Adrenal gland (tissue), 12 donors: ENCODE results near the gene SLIT3. TPM values are rescaled to one million over a fixed set of nuclear protein-coding genes. Genes with fewer than 3 reads are reported as not detected.

Experiments
- DNase-seq, 7 donors: peaks; one replicate each; pipeline ENCODE4 v3.0.0-alpha.2; 2019 to 2020
- H3K27ac ChIP-seq, 5 donors: fragments of 200-600 bp; sonication (generic) in 4 of 5; 1 replicate in 3 of 5; 2 replicates in 2 of 5; pipeline versions ENCODE4 v1.5.1 to v1.8.0; 2016 to 2020; ENCODE audit warnings: mild to moderate bottlenecking in 1 of 5
- H3K27me3 ChIP-seq: fragments of 200-600 bp; 2 replicates; pipeline ENCODE4 v1.8.0; 2021
- H3K36me3 ChIP-seq, 2 donors: fragments of 200-600 bp; replicated peaks in 1 of 2; 1 replicate in 1 of 2; 2 replicates in 1 of 2; pipeline versions ENCODE4 v1.5.1 to v1.8.0; 2018 to 2022
- H3K4me1 ChIP-seq, 2 donors: fragments of 200-600 bp; replicated peaks in 1 of 2; 1 replicate in 1 of 2; 2 replicates in 1 of 2; pipeline versions ENCODE4 v1.5.1 to v1.8.0; 2018 to 2021
- H3K4me3 ChIP-seq, 4 donors: fragments of 200-600 bp; sonication (generic) in 3 of 4; one replicate each; pipeline ENCODE4 v1.5.1; 2016 to 2018
- H3K9me3 ChIP-seq, 3 donors: fragments of 200-600 bp; sonication (generic) in 1 of 3; replicated peaks in 1 of 3; 1 replicate in 2 of 3; 2 replicates in 1 of 3; pipeline versions ENCODE4 v1.5.1 to v1.8.0; 2016 to 2021
- CTCF ChIP-seq, 6 experiments: fragments of 450-650 bp in 4 of 6; fragments of 200-600 bp in 2 of 6; sonication (generic) in 1 of 6; IDR thresholded peaks; 1 replicate in 5 of 6; 2 replicates in 1 of 6; pipeline versions ENCODE4 v1.5.1 to v1.8.0; 2016 to 2021; ENCODE audit warnings: antibody characterized with exemption in 6 of 6, mild to moderate bottlenecking in 2 of 6, moderate library complexity in 1 of 6
- POLR2A ChIP-seq, 2 donors: fragments of 450-650 bp; IDR thresholded peaks; one replicate each; pipeline ENCODE4 v1.6.1; 2017; ENCODE audit warnings: antibody characterized with exemption in 2 of 2, mild to moderate bottlenecking in 2 of 2, moderate library complexity in 1 of 2
- WGBS, 4 donors: extraction: QIAGEN DNeasy Blood & Tissue Kit in 2 of 4; methylation state at CpG; one replicate each; pipeline versions ENCODE4 v1.1.5 to v1.1.7; 2013 to 2017; 5-methylcytosine and 5-hydroxymethylcytosine counted together
- intact Hi-C, 2 donors: fragments of 100-400 bp; cut with DNase I; formaldehyde crosslinking; loops; one replicate each; pipeline versions ENCODE4 v1.14.1 to v1.15.0; 2022 to 2023
- polyA plus RNA-seq, 3 donors: library from polyadenylated mRNA; stranded (reverse); fragments of 200-250 nt in 2 of 3; fragments of 350-450 nt in 1 of 3; fragmentation: Illumina TruSeq in 1 of 3; extraction: RNeasy Lipid Tissue Mini Kit (QIAGEN cat#74804) in 1 of 3; gene quantifications; one replicate each; pipeline ENCODE4 v1.2.3, GENCODE V29; 2013 to 2014
- total RNA-seq, 9 donors: library from RNA; depleted of rRNA in 4 of 9; stranded (reverse); fragments of >200 nt in 4 of 9; fragments of 120-200 nt in 1 of 9; fragmentation: NEBNext Ultra II Directional in 1 of 9; extraction: Animal tissue kit (Norgen Biotek cat#: 25700) in 1 of 9; gene quantifications; one replicate each; pipeline versions ENCODE4 v1.1.0 to v1.2.4, GENCODE V29; 2013 to 2023
- donor health status: healthy with polysubstance abuse.
- donor health status: Bipolar disorder and iron deficiency.
- donor health status: DM: yes; HTN: yes; CAD: no.
- donor health status: DM: no; HTN: no; CAD: no.
- donor health status: DM: no; HTN: no; CAD: no.
- donor health status: DM: yes; HTN: yes; CAD: no.

SLIT3 gene
- total and polyA plus RNA-seq, 12 donors = 10.0 to 94.1 (median 32.8) TPM

DNA sequence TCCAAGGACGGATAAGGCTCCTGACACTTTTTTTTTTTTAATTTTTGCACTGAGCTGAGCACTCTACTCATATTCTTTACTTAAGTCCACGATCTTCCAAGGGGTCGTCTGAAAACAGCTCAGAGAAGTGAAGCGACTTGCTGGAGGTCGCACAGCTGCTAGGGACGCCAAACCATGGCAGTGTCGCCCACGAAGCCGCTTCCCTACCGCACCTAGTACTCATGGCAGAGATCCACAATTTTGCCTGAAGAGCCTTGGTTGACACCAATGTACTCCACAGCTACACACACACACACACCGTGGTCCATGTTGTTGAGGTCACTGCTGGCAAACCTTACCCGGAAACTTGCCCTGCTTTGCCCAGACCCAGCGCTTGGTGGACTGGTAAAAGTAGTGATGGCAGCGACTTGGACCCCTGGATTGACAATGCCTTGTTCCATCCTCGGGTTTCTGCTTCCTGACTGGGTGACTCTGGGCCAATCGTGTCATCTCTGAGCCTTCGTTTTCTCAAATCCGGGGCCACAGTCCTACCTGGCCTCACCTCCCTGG lies 521 bp upstream of the SLIT3 start:
- Histone ChIP-seq H3K9me3 (no peaks in the 10 kb centered on the region), H3K4me1 (peaks cover 0 to 5% of the 10 kb centered on the region in 2 donors), H3K27me3 (peaks cover 4% of the 10 kb centered on the region), H3K27ac (peak overlapping the region in 2 of 5 donors; percentile 59 to 60), H3K4me3 (peak overlapping the region in 1 of 4 donors; percentile 59), H3K36me3 (no peaks in the 10 kb centered on the region)
- 12 to 26% (median 22%) methylated on average over 16 to 18 of the region's 18 CpGs for WGBS, 4 donors
- peak in 2 of 7 donors; percentile 15 to 19 for DNase-seq
- intact Hi-C loops = loop anchor here (5.0 to 10.0 kb wide), 3 partner anchors 309 to 624 kb away; no protein-coding TSS in a partner anchor
- TF ChIP-seq POLR2A (IDR thresholded peaks at IDR 0.05) = no peak
- no peak for TF ChIP-seq CTCF (IDR thresholded peaks at IDR 0.05)

- intact Hi-C loops = loop anchor here (5.0 to 10.0 kb wide), 3 partner anchors 308 to 623 kb away; no protein-coding TSS in a partner anchor
- Histone ChIP-seq H3K27ac (peak overlapping the region in 2 of 5 donors; percentile 62 to 89), H3K4me1 (peaks cover 0 to 5% of the 10 kb centered on the region in 2 donors), H3K27me3 (peaks cover 4% of the 10 kb centered on the region), H3K4me3 (peak overlapping the region in 1 of 4 donors; percentile 59), H3K36me3 (no peaks in the 10 kb centered on the region), H3K9me3 (no peaks in the 10 kb centered on the region)
- WGBS, 4 donors = 13 to 21% (median 16%) methylated on average over 28 to 35 of the region's 35 CpGs
- DNase-seq = no peak
- TF ChIP-seq POLR2A (IDR thresholded peaks at IDR 0.05) = no peak
- TF ChIP-seq CTCF (IDR thresholded peaks at IDR 0.05) = no peak
Measured at GRCh38 chr5:169299663-169300467, 1.1 kb downstream of the SLIT3 start.

GRCh38 chr5:169299191-169299662 lies 1.7 kb downstream of the SLIT3 start:
- Histone ChIP-seq H3K27me3 (peaks cover 4% of the 10 kb centered on the region), H3K27ac (peak overlapping the region in 2 of 5 donors; percentile 62 to 89), H3K4me3 (peak overlapping the region in 1 of 4 donors; percentile 59), H3K9me3 (no peaks in the 10 kb centered on the region), H3K36me3 (no peaks in the 10 kb centered on the region), H3K4me1 (peaks cover 0 to 5% of the 10 kb centered on the region in 2 donors)
- no peak for DNase-seq
- no peak for TF ChIP-seq CTCF (IDR thresholded peaks at IDR 0.05)
- WGBS, 4 donors = 40 to 53% (median 46%) methylated on average over 7 of the region's 7 CpGs
- intact Hi-C loops = no loop called here

DNA sequence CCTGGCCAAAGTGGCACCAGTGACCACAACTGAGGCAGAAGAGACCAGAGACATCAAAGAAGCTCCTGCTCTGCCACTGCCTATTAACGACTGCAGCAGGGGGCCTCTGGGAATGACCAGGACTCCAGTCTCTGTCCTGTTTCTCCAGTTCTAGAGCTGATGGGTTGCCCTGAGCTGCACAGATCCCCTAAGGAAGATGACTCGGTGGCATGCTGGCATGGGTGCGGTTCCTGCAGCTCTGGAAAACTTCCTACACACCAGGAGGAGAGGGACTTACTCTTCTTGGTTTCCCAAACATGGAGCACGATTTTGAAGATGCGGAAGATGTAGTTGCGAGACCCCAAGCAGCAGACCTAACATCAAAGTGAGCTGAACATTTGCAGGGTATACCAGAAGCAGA lies 2.7 kb downstream of the SLIT3 start:
- no peaks in the 10 kb centered on the region for H3K27me3 ChIP-seq
- H3K9me3 ChIP-seq = no peaks in the 10 kb centered on the region
- no peak for DNase-seq
- no peak overlapping the region for H3K4me3 ChIP-seq
- WGBS, 4 donors = 84 to 96% (median 86%) methylated on average over 5 to 6 of the region's 6 CpGs
- no peaks in the 10 kb centered on the region for H3K36me3 ChIP-seq
- peaks cover 0 to 5% of the 10 kb centered on the region in 2 donors for H3K4me1 ChIP-seq
- TF ChIP-seq CTCF (IDR thresholded peaks at IDR 0.05) (no peak), POLR2A (IDR thresholded peaks at IDR 0.05) (no peak)
- H3K27ac ChIP-seq = peak overlapping the region in 1 of 5 donors; percentile 22
- intact Hi-C loops = no loop called here
